Measurements from ENCODE around the gene NEK7. TPM values are rescaled to one million over a fixed set of nuclear protein-coding genes. Genes with fewer than 3 reads are reported as not detected.

NEK7 gene
- total and polyA plus RNA-seq, 9 of the 15 experiments (the other 6 are each of a cell fraction or from before 2014, with no cell fraction given): 8.5 to 37.3 (median 27.7) TPM

- no peak for TF ChIP-seq ZNF609 (CRISPR knock-in tag; IDR thresholded peaks at IDR 0.05; ENCODE audit: borderline replicate concordance)
- no peak for TF ChIP-seq ZKSCAN1 (IDR thresholded peaks at IDR 0.05; ENCODE audit: low read depth, low read length)
- TF ChIP-seq MTA2 (IDR thresholded peaks at IDR 0.05; ENCODE audit: low read depth): no peak
These were observed 39.5 kb upstream of the NEK7 start (continued) for GRCh38 chr1:198117267-198117666.

GRCh38 chr1:198118134-198118533, 38.7 kb upstream of the NEK7 start:
- BruUV-seq (replicated peaks): no TSS peak
- POLR2A ChIA-PET: interaction anchor here (0.6 to 2.1 kb wide), 2 partner anchors 11 to 282 kb away, joined by 3 to 5 read pairs; no protein-coding TSS in a partner anchor
- TF ChIP-seq ATF3 (IDR thresholded peaks at IDR 0.05) (peak; percentile 62), ATF3 (CRISPR knock-in tag; conservative IDR thresholded peaks at IDR 0.05) (no peak), ATF7 (IDR thresholded peaks at IDR 0.05) (peak; percentile 52), CLOCK (CRISPR knock-in tag; IDR thresholded peaks at IDR 0.05; ENCODE audit: borderline replicate concordance) (no peak), CREM (IDR thresholded peaks at IDR 0.05; ENCODE audit: low read depth) (peak; percentile 59; the same call in 1 of the 2 replicates), ATF1 (CRISPR knock-in tag; IDR thresholded peaks at IDR 0.05) (no peak), ATF1 (tag; IDR thresholded peaks at IDR 0.05) (peak; percentile 70)

More at GRCh38 chr1:198118134-198118533, 38.7 kb upstream of the NEK7 start:
- DNase-seq (ENCODE audit: extremely low read depth in 1 of 4, low spot score in 3 of 4): peak in 1 of 4 experiments; percentile 13
- H3K4me2 ChIP-seq (ENCODE audit: insufficient read depth, low read length): no peak overlapping the region
- H3K9me1 ChIP-seq (ENCODE audit: control insufficient read depth, insufficient read depth, low read length): no peaks in the 10 kb centered on the region
- CTCF ChIA-PET (ENCODE audit: low intra/inter-chr PET ratio): no interaction called here
- H3K27ac ChIP-seq (ENCODE audit: extremely low read depth, low read depth, low read length): no peak overlapping the region
- intact Hi-C loops (cut with micrococcal nuclease) (no loop called here), in situ Hi-C loops (cut with MboI) (no loop called here)
- 15% methylated on average over 2 of the region's 2 CpGs for WGBS (ENCODE audit: insufficient coverage, low coverage, missing lambda C conversion rate)
- H3K4me3 ChIP-seq: no peak overlapping the region
- no peak for ATAC-seq
- no peaks in the 10 kb centered on the region for H4K20me1 ChIP-seq (replicated peaks; ENCODE audit: control insufficient read depth, insufficient read depth, low read length)
- H3K79me2 ChIP-seq (ENCODE audit: control insufficient read depth, insufficient read depth, low read length): no peaks in the 10 kb centered on the region
- FAIRE-seq: no peak
- no peak overlapping the region for H3K9ac ChIP-seq (ENCODE audit: insufficient read depth in 1 of 2, low read depth in 2 of 2, low read length in 2 of 2)
- no peak overlapping the region for H2AFZ ChIP-seq (ENCODE audit: low read depth, low read length)
- no peaks in the 10 kb centered on the region for H3K36me3 ChIP-seq (ENCODE audit: control insufficient read depth, insufficient read depth, low read length)
- H3K27me3 ChIP-seq (ENCODE audit: control insufficient read depth in 2 of 2, insufficient read depth in 2 of 2, low read length in 2 of 2): no peaks in the 10 kb centered on the region
- H3K4me1 ChIP-seq (replicated peaks in 1 of 2; ENCODE audit: control insufficient read depth in 2 of 2, insufficient read depth in 2 of 2, low read length in 2 of 2): peaks cover 2 to 22% of the 10 kb centered on the region in 2 experiments; a peak in 3 of 5 replicates
- H3K9me3 ChIP-seq (replicated peaks; ENCODE audit: control insufficient read depth, insufficient read depth, low read depth, low read length): no peaks in the 10 kb centered on the region
